Osteoblast (primary cell): ENCODE data around the gene B9D2. TPM values are rescaled to one million over a fixed set of nuclear protein-coding genes. Genes with fewer than 3 reads are reported as not detected.
A peak's percentile ranks its signal among the peaks of the same experiment; 100 is the strongest.

Experiments
- DNase-seq: peaks from one replicate; pipeline ENCODE4 v3.0.0; 2011; ENCODE audit warnings: low spot score, mixed read lengths; ENCODE audit not compliant: insufficient read length; ENCODE audit errors: missing footprints
- H2AFZ ChIP-seq: 2 replicates; pipeline ENCODE4 v1.6.0; 2011; ENCODE audit warnings: mild to moderate bottlenecking, low read length
- H3K27ac ChIP-seq: 2 replicates; pipeline ENCODE4 v1.5.1; 2011; ENCODE audit warnings: mild to moderate bottlenecking, low read depth, low read length, moderate library complexity
- H3K27me3 ChIP-seq: 2 replicates; pipeline ENCODE4 v1.6.0; 2012; ENCODE audit warnings: mild to moderate bottlenecking, control low read depth, inconsistent platforms, low read length, moderate library complexity; ENCODE audit not compliant: insufficient read depth
- H3K36me3 ChIP-seq: 2 replicates; pipeline ENCODE4 v1.5.1; 2011; ENCODE audit warnings: mild to moderate bottlenecking, low read length, control low read depth, moderate library complexity; ENCODE audit not compliant: insufficient read depth
- H3K4me1 ChIP-seq: 2 replicates; pipeline ENCODE4 v1.5.1; 2011; ENCODE audit warnings: mild to moderate bottlenecking, low read length, control low read depth, moderate library complexity; ENCODE audit not compliant: insufficient read depth
- H3K4me2 ChIP-seq: 2 replicates; pipeline ENCODE4 v1.6.0; 2011; ENCODE audit warnings: mild to moderate bottlenecking, low read length; ENCODE audit not compliant: insufficient read depth
- H3K4me3 ChIP-seq: fragments of 200-600 bp; sonication (generic); 3 replicates; pipeline ENCODE4 v1.5.1; 2012; ENCODE audit warnings: mild to moderate bottlenecking, low read length, inconsistent platforms; ENCODE audit not compliant: insufficient read depth
- H3K79me2 ChIP-seq: 2 replicates; pipeline ENCODE4 v1.6.0; 2012; ENCODE audit warnings: mild to moderate bottlenecking, low read length, control low read depth, inconsistent platforms; ENCODE audit not compliant: insufficient read depth
- H3K9me3 ChIP-seq: 2 replicates; pipeline ENCODE4 v1.5.1; 2011; ENCODE audit warnings: low read depth, low read length, control low read depth
- H4K20me1 ChIP-seq: 2 replicates; pipeline ENCODE4 v1.6.0; 2012; ENCODE audit warnings: mild to moderate bottlenecking, low read length, control low read depth; ENCODE audit not compliant: insufficient read depth
- total RNA-seq: library from RNA; depleted of rRNA; stranded (reverse); fragments of >200 nt; gene quantifications from 2 replicates; pipeline ENCODE4 v1.2.3, GENCODE V29; 2012
- TF ChIP-seq, protein P1 (sequence below): IDR thresholded peaks from 2 replicates; pipeline ENCODE4 v1.5.1; 2011; ENCODE audit warnings: mild to moderate bottlenecking, low read depth, low read length, moderate library complexity; ENCODE audit errors: extremely low read depth

Gene B9D2
- total RNA-seq, 1 donor, result 6.5 TPM

DNA sequence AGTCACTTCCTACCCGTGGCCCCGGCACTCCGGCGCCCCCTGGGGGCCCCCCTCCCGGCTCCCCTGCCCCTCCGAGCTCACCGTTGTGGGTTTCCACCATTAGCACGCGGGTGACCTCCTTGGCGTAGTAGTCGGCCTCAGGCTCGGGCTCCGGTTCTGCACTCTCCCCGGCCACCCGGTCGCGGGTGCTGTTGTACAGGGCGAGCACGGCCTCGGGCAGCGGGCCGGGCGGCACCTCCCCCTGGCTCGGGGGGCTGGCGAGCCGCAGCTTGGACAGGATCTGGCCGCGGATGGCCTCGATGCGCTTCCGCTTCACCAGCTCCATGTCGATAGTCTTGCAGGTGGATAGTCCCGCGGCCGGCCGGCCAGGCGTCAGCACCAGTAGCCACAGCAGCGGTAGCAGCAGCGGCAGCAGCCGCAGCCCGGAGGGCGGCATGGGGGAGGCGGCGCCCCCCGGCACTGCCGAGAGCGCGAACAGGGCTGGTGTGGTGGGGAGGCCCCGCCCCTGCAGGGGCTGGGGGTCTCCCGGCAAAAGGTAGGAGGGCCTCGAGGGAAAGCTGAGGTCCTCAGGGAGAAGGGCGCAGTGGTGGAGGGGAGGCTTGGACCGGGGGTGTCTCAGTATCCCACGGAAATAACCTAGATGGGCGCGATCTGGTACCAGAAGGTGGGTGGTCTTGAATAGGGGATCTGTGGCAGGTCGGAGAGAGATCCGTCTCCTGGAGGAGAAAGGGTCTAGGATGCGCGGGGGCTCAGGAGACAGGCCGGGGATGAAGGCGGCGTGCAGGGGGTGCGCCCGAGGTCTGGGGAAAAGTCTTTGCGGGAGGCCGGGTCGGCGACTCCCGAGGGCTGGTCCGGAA is 11.1 kb downstream of the B9D2 start:
- H3K4me1 ChIP-seq, result peaks cover 11% of the 10 kb centered on the region
- H3K4me3 ChIP-seq, result peak overlapping the region; percentile 93
- H2AFZ ChIP-seq, result peak overlapping the region; percentile 6
- peak overlapping the region; percentile 29 for H3K27ac ChIP-seq
- TF ChIP-seq, protein P1, sequence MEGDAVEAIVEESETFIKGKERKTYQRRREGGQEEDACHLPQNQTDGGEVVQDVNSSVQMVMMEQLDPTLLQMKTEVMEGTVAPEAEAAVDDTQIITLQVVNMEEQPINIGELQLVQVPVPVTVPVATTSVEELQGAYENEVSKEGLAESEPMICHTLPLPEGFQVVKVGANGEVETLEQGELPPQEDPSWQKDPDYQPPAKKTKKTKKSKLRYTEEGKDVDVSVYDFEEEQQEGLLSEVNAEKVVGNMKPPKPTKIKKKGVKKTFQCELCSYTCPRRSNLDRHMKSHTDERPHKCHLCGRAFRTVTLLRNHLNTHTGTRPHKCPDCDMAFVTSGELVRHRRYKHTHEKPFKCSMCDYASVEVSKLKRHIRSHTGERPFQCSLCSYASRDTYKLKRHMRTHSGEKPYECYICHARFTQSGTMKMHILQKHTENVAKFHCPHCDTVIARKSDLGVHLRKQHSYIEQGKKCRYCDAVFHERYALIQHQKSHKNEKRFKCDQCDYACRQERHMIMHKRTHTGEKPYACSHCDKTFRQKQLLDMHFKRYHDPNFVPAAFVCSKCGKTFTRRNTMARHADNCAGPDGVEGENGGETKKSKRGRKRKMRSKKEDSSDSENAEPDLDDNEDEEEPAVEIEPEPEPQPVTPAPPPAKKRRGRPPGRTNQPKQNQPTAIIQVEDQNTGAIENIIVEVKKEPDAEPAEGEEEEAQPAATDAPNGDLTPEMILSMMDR, result peak; percentile 47
- H3K27me3 ChIP-seq, result no peaks in the 10 kb centered on the region
- peaks cover 5% of the 10 kb centered on the region for H3K36me3 ChIP-seq
- no peaks in the 10 kb centered on the region for H3K9me3 ChIP-seq
- H3K4me2 ChIP-seq, result peak overlapping the region; percentile 84
- H3K79me2 ChIP-seq, result peaks cover 52% of the 10 kb centered on the region
- DNase-seq, result peak; percentile 96
- peaks cover 35% of the 10 kb centered on the region for H4K20me1 ChIP-seq

DNA sequence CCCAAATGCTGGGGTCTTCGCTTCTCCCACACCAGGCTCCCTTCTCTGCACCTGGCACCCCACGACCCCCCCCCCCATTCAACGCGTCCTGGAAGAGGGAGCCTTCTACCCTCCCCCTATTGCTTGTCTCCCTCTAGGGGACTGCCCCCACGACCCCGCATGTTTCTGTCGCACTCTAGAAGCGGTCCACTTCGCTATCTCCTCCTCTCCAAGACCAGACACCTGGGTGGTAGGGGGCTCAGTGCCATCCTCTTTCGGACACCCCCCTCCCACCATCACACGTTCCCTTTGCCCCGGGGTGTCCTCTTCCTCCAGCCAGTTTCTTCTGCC is 11.7 kb downstream of the B9D2 start:
- peaks cover 7% of the 10 kb centered on the region for H3K36me3 ChIP-seq
- H3K79me2 ChIP-seq, result peaks cover 55% of the 10 kb centered on the region
- H2AFZ ChIP-seq, result no peak overlapping the region
- peak overlapping the region; percentile 84 for H3K4me2 ChIP-seq
- H3K4me3 ChIP-seq, result peak overlapping the region; percentile 93
- H3K27ac ChIP-seq, result peak overlapping the region; percentile 29
- no peaks in the 10 kb centered on the region for H3K27me3 ChIP-seq
- peaks cover 35% of the 10 kb centered on the region for H4K20me1 ChIP-seq
- H3K9me3 ChIP-seq, result no peaks in the 10 kb centered on the region
- TF ChIP-seq, protein P1, result no peak
- H3K4me1 ChIP-seq, result peaks cover 11% of the 10 kb centered on the region
- no peak for DNase-seq

DNA sequence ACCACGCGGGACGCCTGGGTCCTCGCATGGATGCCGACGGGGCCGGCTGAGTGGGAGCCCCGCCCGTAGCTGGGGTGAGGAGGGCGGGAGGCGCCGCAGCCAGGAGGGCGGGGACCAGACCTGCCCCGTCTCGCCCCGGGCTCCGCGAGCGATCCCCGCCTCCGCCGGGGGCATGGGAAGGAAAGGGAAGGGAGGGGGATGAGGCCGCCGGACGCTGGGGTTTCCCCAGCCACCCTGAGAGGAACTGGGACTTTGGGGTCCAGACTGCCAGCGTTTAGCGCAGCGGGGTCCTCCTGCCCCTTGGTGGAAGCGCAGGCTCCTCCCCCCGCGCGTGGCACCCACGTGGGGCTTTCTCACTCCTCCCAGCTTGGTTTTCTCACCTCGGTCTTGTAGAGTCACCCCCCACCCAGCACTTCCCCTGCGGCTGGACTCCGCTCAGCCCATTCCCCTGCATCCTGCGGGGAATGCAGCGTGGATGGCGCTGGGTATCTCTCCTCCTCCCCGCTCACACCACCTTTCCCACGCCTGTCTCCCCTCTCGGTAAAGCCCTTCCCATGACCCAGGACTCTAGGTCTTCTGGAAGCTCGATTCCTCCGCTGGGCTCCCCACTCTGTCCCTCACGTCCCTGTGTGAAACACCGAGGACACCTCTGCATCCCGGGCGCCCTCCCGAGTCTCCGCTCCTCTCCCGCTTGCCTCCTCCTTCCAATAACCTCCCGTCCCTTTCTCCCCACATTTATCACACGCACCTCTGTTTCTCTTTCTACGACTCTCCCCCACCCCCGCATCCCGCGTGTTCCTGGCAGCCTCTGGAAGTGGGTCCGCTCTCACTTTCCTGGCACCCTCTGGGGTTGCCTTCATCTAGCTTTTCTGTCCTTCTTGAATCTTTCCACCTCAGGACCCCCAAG is 12.4 kb downstream of the B9D2 start:
- peaks cover 57% of the 10 kb centered on the region for H3K79me2 ChIP-seq
- peaks cover 12% of the 10 kb centered on the region for H3K36me3 ChIP-seq
- peak overlapping the region; percentile 84 for H3K4me2 ChIP-seq
- DNase-seq, result peak; percentile 97
- peak overlapping the region; percentile 29 for H3K27ac ChIP-seq
- TF ChIP-seq, protein P1, result no peak
- H3K9me3 ChIP-seq, result no peaks in the 10 kb centered on the region
- H2AFZ ChIP-seq, result peak overlapping the region; percentile 28
- H3K4me3 ChIP-seq, result peak overlapping the region; percentile 93
- H3K4me1 ChIP-seq, result peaks cover 11% of the 10 kb centered on the region
- peaks cover 35% of the 10 kb centered on the region for H4K20me1 ChIP-seq
- H3K27me3 ChIP-seq, result no peaks in the 10 kb centered on the region
